HG02885 (cell line): Measurements from ENCODE around the gene TMEM222.

Source experiments
- ATAC-seq: cut with Tn5 transposase; IDR thresholded peaks from one replicate; pipeline ENCODE4 v1.9.1; 2021; ENCODE audit warnings: mild to moderate bottlenecking; ENCODE audit not compliant: unreplicated experiment, poor library complexity

TMEM222 gene

DNA sequence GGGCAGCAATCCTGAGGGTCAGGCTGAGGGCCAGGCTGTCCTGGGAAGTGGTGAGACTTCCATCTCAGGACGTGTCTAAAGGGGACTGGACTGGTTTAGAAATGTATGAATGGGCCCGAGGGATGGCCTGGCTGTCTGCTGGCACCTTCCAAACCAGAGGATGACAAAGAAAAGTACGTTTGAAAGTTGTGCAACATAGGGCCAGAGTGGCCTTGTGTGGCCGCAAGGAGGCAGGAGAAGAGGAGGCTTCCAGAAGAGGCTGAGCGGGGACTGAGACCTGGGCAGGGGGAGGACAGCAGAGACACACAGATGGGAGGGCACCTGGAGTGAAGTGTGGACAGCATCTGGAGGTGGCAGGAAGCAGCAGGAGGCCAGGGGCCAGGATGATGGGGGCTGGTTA is 17.2 kb downstream of the TMEM222 start:
- no peak for ATAC-seq

DNA sequence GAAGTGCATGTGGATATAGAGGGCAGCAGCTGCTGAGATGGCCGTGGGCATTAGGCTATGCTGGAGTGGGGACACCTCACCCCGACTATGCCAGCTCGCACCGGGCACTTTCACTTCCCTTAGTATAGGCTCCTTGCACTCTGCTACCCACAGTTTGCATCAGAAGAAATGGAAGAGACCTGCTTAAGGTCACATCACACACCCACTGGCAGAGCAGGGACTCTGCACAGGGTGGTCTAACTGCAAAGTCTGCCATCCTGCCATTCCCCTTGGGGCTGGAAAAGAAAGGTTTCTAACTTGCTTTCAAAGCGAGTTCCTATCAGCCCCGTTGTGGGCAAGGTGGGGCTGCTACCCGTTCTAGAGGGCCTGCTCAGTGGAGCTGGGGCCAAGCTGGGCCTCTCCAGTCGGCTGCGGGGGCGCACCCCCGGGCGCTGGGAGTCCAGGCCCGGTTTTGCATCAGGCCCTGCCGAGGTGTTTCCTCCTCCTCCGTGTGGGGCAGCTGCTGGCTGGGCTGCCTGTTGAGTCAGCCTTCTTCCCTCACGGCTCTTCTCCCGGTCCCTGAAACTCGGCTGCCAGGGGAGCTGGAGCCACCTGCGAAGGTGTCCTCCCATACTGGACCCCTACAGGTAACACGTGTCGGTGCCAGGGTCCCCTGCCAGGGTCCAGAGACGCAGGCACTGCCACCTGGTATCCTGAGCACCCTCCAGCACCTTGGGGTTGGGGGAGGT is 19.7 kb downstream of the TMEM222 start, which contains the start of gene SYTL1:
TSS of gene SYTL1 (plus strand) at position 498 of the 728 bp plus-strand sequence. CDS start 3,313 bp downstream, outside the sequence.
- peak; percentile 62 for ATAC-seq

DNA sequence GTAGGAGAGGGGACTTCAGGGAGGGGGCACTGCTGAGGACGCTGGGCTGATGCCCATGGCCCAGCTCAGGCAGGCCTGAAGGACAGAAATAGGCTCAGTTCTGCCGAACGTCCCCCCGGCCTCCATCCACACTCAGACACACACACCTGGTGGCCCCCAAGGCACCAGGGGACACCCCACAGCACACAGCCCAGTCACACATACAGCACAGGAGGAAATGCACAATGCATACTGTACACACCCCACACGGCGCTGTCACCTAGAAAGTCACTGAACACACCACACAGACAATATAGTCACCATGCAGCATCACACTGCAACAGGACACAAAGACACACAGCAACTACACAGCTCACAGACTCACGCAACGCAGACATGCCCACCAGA is 20.4 kb downstream of the TMEM222 start:
- no peak for ATAC-seq

DNA sequence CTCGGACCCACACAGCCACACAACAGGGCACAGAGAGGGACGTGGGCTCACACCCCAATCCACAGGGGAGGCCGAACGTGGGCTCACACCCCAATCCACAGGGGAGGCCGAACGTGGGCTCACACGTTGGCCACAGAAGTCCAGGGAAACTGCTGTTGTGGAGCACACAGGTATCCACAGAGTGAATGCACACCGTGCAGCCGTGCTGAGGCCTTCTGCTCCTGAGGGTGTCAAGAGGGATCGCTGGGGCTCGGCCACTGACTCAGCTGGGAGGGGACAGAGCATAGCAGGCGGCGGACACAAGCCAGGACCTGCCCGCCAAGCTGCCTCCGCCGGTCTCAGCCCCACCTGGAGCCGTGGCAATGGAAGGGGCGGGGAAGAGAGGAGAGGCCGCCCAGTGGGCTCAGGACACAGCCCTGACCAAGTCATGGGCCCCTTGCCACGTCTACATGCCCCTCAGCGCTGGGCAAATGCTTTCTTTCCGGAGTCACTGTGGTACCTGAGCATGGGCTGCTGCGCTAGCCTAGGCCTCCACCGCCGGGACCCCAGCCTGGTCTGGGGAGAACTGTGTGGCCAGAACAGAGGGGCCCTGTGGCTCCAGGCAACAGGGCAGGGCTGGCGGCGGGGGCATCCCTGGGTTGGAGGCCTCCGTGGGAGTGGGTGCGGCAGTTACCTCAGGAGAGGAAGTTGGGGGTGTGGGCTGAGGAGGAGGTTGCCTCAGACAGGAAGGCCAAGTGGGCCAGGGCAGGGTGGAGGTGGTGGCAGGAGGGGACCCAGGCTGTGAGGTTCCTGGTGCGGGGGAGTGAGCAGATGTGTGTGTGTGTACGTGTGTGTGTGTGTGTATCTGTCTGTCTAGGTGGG is 21.0 kb downstream of the TMEM222 start:
- ATAC-seq: peak; percentile 51

DNA sequence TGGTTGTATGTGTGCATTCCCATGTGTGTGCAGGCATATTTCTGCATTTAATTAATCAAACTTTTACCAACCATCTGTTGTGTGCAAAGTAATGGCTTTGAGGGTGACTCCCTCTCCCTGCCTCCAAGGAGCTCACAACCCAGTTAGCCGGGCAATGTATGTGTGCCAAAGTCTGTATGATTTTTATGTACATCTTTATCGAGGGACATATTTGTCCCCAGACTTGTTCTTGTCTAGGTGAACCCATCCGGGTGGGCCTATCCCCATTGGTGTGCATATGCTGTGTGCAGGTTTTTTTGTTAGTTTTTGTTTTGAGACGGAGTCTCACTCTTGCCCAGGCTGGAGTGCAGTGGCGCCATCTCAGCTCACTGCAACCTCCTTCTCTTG is 21.7 kb downstream of the TMEM222 start:
- no peak for ATAC-seq

DNA sequence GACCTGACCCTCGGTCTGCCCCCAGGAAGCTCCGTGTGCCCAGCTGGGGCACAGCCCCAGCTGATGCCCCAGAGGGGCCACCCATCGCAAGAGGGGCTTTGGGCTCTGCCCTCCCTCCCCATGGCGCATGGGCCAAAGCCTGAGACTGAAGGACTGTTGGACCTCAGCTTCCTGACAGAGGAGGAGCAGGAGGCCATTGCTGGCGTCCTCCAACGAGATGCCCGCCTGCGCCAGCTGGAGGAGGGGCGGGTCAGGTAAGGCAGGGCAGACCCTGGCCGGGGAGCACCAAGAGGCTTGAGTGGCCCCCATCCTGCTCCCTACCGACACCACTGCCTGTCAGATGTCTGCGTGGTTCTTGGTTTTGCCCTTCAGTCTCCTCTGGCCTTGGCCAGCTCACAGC is 23.3 kb downstream of the TMEM222 start:
- ATAC-seq: no peak

DNA sequence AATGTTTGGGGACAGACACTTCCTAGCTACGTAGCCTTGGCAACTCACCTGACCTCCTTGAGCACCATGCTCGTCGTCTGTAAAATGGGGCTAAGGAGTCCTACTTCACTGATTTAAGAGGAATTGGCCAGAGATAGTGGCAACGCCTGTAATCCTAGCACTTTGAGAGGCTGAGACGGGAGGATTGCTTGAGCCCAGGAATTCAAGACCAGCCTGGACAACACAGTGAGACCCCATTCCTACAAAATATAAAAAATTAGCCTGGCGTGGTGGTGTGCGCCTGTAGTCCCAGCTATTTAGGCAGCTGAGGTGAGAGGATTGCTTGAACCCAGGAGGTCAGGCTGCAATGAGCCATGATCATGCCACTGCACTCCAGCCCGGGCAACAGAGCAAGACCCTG is 24.4 kb downstream of the TMEM222 start:
- ATAC-seq: no peak

DNA sequence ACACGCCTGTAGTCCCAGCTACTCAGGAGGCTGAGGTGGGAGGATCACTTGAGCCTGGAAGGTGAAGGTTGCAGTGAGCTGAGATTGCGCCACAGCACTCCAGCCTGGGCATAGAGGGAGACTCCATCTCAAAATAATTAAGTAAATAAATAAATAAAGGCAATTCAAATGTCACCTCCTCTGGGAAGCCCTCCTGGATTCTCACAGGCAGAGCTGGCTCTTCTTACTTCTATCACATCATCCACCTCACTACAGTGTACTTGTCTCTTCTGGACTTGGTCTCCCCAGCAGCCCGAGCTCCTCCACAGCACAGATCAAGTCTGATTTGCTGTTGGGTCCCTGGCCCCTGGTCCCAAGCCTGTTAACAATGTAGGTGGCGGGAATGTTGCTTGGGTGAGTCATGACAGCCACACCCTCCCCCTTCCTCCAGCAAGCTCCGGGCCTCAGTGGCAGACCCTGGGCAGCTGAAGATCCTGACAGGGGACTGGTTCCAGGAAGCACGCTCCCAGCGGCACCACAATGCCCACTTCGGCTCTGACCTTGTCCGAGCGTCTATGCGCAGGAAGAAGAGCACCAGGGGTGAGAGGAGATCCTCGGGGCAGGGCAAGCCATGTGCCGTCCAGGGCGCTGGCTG is 25.1 kb downstream of the TMEM222 start:
- no peak for ATAC-seq

DNA sequence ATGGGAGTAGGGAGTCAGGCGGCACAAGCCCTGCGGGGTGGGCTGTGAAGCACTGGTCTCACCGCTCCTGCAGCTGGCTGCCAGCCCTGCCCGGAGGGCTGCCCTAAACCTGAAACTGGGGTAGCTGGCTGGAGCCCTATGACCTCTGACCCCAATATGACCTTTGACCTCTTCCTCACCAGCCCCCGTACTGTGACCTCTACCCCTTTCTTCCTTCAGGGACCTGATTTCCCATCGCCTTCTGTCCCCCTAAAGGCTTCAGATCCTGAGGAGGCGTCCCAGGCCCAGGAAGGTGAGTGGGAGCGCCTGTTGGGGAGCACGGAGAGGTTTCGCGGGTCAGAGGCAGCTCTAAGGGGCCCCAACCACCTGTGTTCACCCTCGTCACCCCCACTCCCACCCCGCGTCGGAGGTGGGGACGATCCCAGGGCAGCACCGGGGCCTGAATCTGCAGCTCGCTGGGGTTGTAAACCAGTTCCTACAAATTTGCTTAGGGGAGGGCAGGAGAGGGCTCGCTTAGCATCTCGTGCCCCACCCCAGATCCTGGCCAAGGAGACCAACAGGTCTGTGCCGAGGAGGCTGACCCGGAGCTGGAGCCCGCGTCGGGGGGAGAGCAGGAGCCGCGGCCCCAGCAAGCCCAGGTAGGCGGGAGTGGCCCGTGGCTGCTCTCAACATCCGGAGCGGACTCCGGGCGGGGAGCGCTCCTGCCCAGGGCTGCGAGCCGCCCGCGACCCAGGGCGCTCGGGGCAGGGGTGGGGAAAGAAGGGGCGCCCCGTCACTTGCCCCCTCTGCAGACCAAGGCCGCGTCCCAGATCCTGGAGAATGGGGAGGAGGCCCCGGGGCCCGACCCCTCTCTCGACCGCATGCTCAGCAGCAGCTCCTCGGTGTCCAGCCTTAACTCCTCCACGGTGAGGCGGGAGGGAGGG is 27.2 kb downstream of the TMEM222 start:
- no peak for ATAC-seq

DNA sequence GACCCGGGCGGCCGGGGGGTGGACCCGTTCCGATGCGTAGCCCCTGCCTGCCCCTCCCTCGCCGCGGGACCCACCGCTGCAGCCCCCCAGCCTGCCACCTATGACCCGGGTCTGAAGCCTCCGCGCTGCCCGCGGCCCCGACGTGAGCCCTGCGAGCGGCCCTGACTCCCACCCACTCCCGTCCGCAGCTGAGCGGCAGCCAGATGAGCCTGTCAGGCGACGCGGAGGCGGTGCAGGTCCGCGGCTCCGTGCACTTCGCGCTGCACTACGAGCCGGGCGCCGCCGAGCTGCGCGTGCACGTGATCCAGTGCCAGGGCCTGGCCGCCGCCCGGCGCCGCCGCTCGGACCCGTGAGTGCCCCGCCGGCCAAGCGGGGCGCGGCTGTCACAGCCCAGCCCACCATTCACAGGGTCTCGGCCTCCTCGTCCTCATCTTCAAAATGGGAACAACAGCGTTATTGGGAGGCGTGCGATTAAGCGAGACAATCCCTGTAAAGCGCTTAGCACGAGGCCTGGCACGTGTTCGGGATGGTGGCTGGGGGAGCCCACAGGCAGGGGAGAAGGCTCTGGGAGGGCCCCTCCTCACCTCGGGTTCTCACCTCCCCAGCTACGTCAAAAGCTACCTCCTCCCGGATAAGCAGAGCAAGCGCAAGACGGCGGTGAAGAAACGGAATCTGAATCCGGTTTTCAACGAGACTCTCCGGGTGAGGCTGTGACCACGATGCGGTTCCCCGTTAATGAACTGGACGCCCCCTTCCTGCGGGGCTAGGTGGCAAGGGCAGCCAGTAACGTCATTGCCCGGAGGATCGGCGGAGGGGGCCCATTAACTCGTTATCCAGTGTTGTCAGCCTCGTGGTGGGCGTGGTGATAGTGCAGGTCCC is 28.1 kb downstream of the TMEM222 start:
- ATAC-seq: no peak

DNA sequence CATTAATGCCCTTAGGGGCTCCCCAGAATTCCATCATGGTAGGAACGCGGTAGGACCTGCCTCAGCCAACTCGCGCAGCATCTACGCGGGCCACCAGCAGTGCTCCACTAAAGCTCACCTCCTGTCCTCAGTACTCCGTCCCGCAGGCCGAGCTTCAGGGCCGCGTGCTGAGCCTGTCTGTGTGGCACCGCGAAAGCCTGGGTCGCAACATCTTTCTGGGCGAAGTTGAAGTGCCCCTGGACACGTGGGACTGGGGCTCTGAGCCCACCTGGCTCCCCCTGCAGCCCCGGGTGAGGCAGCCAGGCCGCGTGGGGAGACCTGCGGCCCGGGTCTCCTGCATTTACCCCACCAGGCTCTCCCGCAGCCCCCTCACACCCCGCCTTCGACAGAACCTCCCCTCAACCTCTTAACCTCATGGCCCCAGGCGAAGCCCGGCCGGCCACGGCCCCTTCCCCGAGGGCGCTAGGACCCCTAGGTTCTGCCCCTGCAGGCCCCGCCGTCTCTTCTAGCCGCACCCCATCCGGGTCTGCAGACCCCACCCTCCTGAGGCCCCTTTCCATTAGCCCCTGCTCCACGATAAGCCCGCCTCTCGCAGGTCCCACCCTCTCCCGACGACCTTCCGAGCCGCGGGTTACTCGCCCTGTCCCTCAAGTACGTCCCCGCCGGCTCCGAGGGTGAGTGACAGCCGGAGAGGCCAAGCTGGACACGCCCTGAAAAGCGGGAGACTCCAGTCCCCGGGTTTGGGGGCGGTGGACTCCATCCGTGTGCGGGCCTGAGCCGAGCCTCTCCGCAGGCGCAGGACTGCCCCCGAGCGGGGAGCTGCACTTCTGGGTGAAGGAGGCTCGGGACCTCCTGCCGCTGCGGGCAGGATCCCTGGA is 28.9 kb downstream of the TMEM222 start:
- ATAC-seq: no peak

DNA sequence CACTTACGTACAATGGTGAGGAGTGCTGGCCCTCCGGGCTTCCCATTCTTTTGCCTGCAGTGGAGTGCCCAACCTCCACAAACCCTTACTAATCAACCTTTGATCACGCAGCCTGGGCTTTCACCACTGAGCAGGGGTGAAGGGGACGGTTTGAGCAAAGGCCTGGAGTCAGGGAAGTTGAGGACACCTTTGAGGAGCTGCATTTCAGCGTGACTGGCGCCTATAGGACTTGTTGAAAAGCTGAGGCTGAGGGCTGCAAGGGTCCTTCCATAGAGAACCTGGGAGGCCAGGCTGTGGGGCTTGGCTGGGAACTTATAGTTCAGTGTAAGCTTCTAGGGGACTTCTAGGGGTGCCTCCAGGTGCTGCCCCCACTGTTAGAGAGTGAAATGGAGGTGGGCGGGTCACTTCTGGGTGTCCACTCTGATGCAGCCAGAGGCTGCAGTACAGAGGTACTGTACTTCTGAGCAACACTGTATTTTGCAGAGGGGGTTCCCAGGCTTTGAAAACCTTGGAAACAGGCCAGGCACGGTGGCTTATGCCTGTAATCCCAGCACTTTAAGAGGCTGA is 29.7 kb downstream of the TMEM222 start:
- ATAC-seq: no peak

DNA sequence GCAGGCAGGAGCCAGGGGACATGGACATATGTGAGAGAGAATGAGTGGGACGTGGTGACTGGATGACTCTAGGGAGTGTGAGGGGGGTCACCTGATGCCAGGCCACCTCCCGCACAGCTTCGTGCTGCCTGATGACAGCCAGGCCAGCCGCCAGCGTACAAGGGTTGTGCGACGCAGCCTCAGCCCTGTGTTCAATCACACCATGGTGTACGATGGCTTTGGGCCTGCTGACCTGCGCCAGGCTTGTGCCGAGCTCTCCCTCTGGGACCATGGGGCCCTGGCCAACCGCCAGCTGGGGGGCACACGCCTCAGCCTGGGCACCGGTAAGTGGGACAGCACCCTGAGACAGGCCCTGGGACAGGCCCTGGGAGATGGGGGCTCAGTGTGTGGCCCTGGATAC is 31.2 kb downstream of the TMEM222 start:
- ATAC-seq: no peak

DNA sequence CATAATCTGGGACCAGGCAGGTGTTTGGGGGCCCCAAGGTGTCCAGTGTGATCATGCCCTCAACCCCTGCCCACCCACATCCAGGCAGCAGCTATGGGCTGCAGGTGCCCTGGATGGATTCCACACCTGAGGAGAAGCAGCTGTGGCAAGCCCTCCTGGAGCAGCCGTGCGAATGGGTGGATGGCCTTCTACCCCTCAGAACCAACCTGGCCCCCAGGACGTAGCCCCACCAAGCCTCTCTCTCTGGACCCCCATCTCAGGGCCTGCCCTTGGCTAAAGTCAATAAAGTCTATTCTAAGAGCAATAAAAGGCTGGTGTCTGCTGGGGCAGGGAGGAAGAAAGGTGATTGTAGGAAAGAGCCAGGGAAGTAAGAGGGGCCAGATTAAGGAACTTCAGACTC is 31.7 kb downstream of the TMEM222 start:
- ATAC-seq: no peak

DNA sequence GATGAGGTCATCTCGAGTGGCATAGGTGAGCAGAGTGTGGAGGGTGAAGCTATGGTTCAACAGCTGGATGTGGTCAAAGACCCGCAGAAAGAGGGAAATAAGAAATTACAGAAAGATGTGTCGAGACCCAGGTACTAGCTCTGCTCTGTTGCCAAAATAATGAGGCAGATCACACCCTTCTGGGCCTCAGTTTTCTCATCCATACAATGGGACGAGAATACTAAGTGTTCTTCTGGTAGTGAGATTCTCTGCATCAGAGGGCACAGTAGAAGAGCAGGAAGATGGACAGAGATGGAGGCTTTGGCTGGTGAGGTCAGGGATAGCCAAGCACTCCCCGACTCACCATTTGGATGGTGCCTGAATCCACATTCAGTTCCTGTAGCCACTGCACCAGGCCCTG is 33.7 kb downstream of the TMEM222 start:
- no peak for ATAC-seq

DNA sequence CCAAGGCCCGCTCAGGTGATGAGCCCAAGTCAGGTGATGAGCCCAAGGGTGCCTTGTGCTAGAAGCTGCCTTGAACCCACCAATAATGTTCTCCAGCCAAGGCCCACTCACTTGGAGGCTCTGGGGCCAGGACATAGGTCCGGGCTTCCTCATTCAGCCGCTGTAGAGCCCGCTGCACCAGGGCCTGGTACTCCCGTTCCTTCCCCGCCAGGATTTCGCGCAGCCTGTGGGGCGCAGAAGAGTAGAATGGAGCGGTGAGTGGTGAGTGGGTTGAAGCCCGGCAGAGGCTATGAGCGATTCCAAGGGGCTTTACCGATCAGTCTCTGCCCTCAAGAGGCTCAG is 34.3 kb downstream of the TMEM222 start:
- no peak for ATAC-seq

DNA sequence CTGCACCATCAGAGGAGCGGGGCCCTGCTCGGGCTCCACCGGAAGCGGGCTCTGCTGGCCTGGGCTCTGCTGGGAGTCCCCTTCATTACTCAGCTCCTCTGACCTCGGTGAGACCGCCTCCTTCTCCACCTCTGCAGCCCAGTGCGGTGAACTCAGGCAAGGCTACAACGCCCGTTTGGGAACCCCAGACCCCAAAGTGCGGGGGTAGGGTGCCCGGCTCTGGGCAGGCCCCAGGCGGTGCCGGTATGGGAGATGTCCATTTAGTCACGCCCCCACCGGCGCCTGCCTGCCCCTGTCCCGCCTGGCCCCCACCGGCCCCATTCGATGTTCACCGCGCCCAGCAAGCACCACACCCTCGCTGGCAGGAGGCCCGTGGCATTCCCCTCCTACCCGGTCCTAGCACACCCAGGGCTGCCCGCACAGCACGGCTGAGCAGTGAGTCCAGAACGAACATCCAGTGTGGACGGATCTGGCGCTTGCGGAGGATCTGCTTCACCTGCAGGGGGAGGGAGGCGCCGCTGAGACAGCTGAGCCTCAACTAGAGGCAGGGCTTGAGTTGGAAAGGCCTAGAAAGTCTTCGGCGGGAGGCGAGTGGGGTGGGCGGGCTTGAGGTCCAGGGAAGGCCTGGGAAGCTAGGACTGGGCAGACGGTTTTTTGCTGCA is 34.8 kb downstream of the TMEM222 start:
- ATAC-seq: no peak
